ENCODE data around the gene ANGEL2.

Gene ANGEL2

GRCh38 chr1:212950243-212951125, 65.2 kb downstream of the ANGEL2 start, which contains the start of gene VASH2:
Gene VASH2, plus strand, starts transcription at chr1:212950541. Its CDS starts 1,002 bp downstream, at chr1:212951543.
- Histone ChIP-seq H3K23ac (ENCODE audit: low read depth, low read length, poor library complexity) (peak within 1 kb of the TSS; percentile 83), H4K91ac (ENCODE audit: low read depth, low read length, poor library complexity) (peak within 1 kb of the TSS; percentile 83), H3K27me3 (ENCODE audit: control insufficient read depth in 3 of 3, insufficient read depth in 3 of 3, low read depth in 1 of 3, low read length in 3 of 3) (peaks cover 0 to 15% (median 14%) of the 10 kb centered on the region in 3 experiments), H3K9ac (ENCODE audit: low read depth, low read length, poor library complexity) (peak within 1 kb of the TSS; percentile 84), H2BK12ac (ENCODE audit: low read length) (no peak within 1 kb of the TSS), H3K14ac (ENCODE audit: low read length) (peak within 1 kb of the TSS; percentile 92), H2BK5ac (ENCODE audit: low read length) (peak within 1 kb of the TSS; percentile 10), H2BK15ac (ENCODE audit: low read length) (peak within 1 kb of the TSS; percentile 22), H3K4ac (ENCODE audit: low read length) (peak within 1 kb of the TSS; percentile 30), H3K36me3 (replicated peaks in 1 of 2; ENCODE audit: control insufficient read depth in 2 of 2, insufficient read depth in 2 of 2, low read length in 2 of 2) (no peaks in the 10 kb centered on the region), H3K9me3 (replicated peaks in 1 of 2; ENCODE audit: control insufficient read depth in 2 of 2, insufficient read depth in 1 of 2, low read depth in 1 of 2, low read length in 2 of 2) (peaks cover 0 to 2% of the 10 kb centered on the region in 2 donors), H3K27ac (replicated peaks; ENCODE audit: low read length) (no peak within 1 kb of the TSS), H4K8ac (ENCODE audit: low read depth, low read length) (no peak within 1 kb of the TSS), H3K4me3 (ENCODE audit: low read length in 2 of 2) (peak within 1 kb of the TSS; percentile 60 to 90), H3K4me2 (ENCODE audit: insufficient read depth, low read length, poor library complexity, severe bottlenecking) (peak within 1 kb of the TSS; percentile 99), H2AK5ac (ENCODE audit: low read depth, low read length) (peak within 1 kb of the TSS; percentile 20), H3K18ac (ENCODE audit: low read length) (peak within 1 kb of the TSS; percentile 95), H2BK120ac (ENCODE audit: low read depth, low read length) (peak within 1 kb of the TSS; percentile 4), H2AFZ (ENCODE audit: low read length) (peak within 1 kb of the TSS; percentile 99), H3K79me1 (ENCODE audit: low read depth, low read length) (no peaks in the 10 kb centered on the region), H3K4me1 (ENCODE audit: control insufficient read depth in 2 of 2, insufficient read depth in 1 of 2, low read depth in 1 of 2, low read length in 2 of 2) (peaks cover 5 to 6% of the 10 kb centered on the region in 2 donors)
- peak; percentile 82 for DNase-seq (ENCODE audit: low spot score)
- no CpG with 5 or more reads among the region's 61 CpGs for WGBS, 2 donors (ENCODE audit: extremely low coverage in 2 of 2, insufficient read length in 2 of 2, insufficient replicate concordance in 1 of 2)

- Histone ChIP-seq H3K36me3 (replicated peaks in 1 of 2; ENCODE audit: control insufficient read depth in 2 of 2, insufficient read depth in 2 of 2, low read length in 2 of 2) (no peaks in the 10 kb centered on the region), H3K9me3 (replicated peaks in 1 of 2; ENCODE audit: control insufficient read depth in 2 of 2, insufficient read depth in 1 of 2, low read depth in 1 of 2, low read length in 2 of 2) (peaks cover 0 to 2% of the 10 kb centered on the region in 2 donors), H3K4me3 (ENCODE audit: low read length in 2 of 2) (peak overlapping the region; percentile 60 to 70), H2BK5ac (ENCODE audit: low read length) (peak overlapping the region; percentile 10), H4K91ac (ENCODE audit: low read depth, low read length, poor library complexity) (no peak overlapping the region), H2AFZ (ENCODE audit: low read length) (peak overlapping the region; percentile 99), H2AK5ac (ENCODE audit: low read depth, low read length) (no peak overlapping the region), H3K4ac (ENCODE audit: low read length) (no peak overlapping the region), H3K4me1 (ENCODE audit: control insufficient read depth in 2 of 2, insufficient read depth in 1 of 2, low read depth in 1 of 2, low read length in 2 of 2) (peaks cover 5 to 6% of the 10 kb centered on the region in 2 donors), H3K14ac (ENCODE audit: low read length) (no peak overlapping the region), H4K8ac (ENCODE audit: low read depth, low read length) (no peak overlapping the region), H3K27me3 (ENCODE audit: control insufficient read depth in 3 of 3, insufficient read depth in 3 of 3, low read depth in 1 of 3, low read length in 3 of 3) (peaks cover 0 to 15% (median 14%) of the 10 kb centered on the region in 3 experiments), H3K9ac (ENCODE audit: low read depth, low read length, poor library complexity) (peak overlapping the region; percentile 73), H3K27ac (replicated peaks; ENCODE audit: low read length) (no peak overlapping the region), H3K79me1 (ENCODE audit: low read depth, low read length) (no peaks in the 10 kb centered on the region), H3K23ac (ENCODE audit: low read depth, low read length, poor library complexity) (no peak overlapping the region), H3K18ac (ENCODE audit: low read length) (peak overlapping the region; percentile 93), H2BK15ac (ENCODE audit: low read length) (no peak overlapping the region), H2BK12ac (ENCODE audit: low read length) (no peak overlapping the region), H2BK120ac (ENCODE audit: low read depth, low read length) (no peak overlapping the region), H3K4me2 (ENCODE audit: insufficient read depth, low read length, poor library complexity, severe bottlenecking) (peak overlapping the region; percentile 99)
- no CpG with 5 or more reads among the region's 2 CpGs for WGBS, 2 donors (ENCODE audit: extremely low coverage in 2 of 2, insufficient read length in 2 of 2, insufficient replicate concordance in 1 of 2)
- DNase-seq (ENCODE audit: low spot score) = no peak
Observed at GRCh38 chr1:212949771-212950170, 65.9 kb downstream of the ANGEL2 start.

GRCh38 chr1:212946872-212947271, 68.8 kb downstream of the ANGEL2 start:
- H3K9me3 ChIP-seq (replicated peaks in 1 of 2; ENCODE audit: control insufficient read depth in 2 of 2, insufficient read depth in 1 of 2, low read depth in 1 of 2, low read length in 2 of 2) = peaks cover 0 to 2% of the 10 kb centered on the region in 2 donors
- DNase-seq (ENCODE audit: low spot score) = no peak
- no peaks in the 10 kb centered on the region for H3K36me3 ChIP-seq (replicated peaks in 1 of 2; ENCODE audit: control insufficient read depth in 2 of 2, insufficient read depth in 2 of 2, low read length in 2 of 2)
- no peak overlapping the region for H2BK12ac ChIP-seq (ENCODE audit: low read length)
- H2AFZ ChIP-seq (ENCODE audit: low read length) = no peak overlapping the region
- H3K79me1 ChIP-seq (ENCODE audit: low read depth, low read length) = no peaks in the 10 kb centered on the region
- no peak overlapping the region for H3K9ac ChIP-seq (ENCODE audit: low read depth, low read length, poor library complexity)
- no peak overlapping the region for H4K91ac ChIP-seq (ENCODE audit: low read depth, low read length, poor library complexity)
- H2BK5ac ChIP-seq (ENCODE audit: low read length) = no peak overlapping the region
- no peak overlapping the region for H3K18ac ChIP-seq (ENCODE audit: low read length)
- H3K4ac ChIP-seq (ENCODE audit: low read length) = no peak overlapping the region
- no peak overlapping the region for H2AK5ac ChIP-seq (ENCODE audit: low read depth, low read length)
- no peak overlapping the region for H2BK120ac ChIP-seq (ENCODE audit: low read depth, low read length)
- no peak overlapping the region for H4K8ac ChIP-seq (ENCODE audit: low read depth, low read length)
- no peak overlapping the region for H2BK15ac ChIP-seq (ENCODE audit: low read length)
- no peak overlapping the region for H3K23ac ChIP-seq (ENCODE audit: low read depth, low read length, poor library complexity)
- H3K4me1 ChIP-seq (ENCODE audit: control insufficient read depth in 2 of 2, insufficient read depth in 1 of 2, low read depth in 1 of 2, low read length in 2 of 2) = peaks cover 5 to 6% of the 10 kb centered on the region in 2 donors
- no peak overlapping the region for H3K14ac ChIP-seq (ENCODE audit: low read length)
- peaks cover 0 to 15% (median 14%) of the 10 kb centered on the region in 3 experiments for H3K27me3 ChIP-seq (ENCODE audit: control insufficient read depth in 3 of 3, insufficient read depth in 3 of 3, low read depth in 1 of 3, low read length in 3 of 3)
- H3K4me3 ChIP-seq (ENCODE audit: low read length in 2 of 2) = no peak overlapping the region
- no peak overlapping the region for H3K27ac ChIP-seq (replicated peaks; ENCODE audit: low read length)
- no peak overlapping the region for H3K4me2 ChIP-seq (ENCODE audit: insufficient read depth, low read length, poor library complexity, severe bottlenecking)

GRCh38 chr1:212945463-212946160, 70.1 kb downstream of the ANGEL2 start:
- Histone ChIP-seq H3K9ac (ENCODE audit: low read depth, low read length, poor library complexity) (no peak overlapping the region), H3K4ac (ENCODE audit: low read length) (no peak overlapping the region), H2AK5ac (ENCODE audit: low read depth, low read length) (no peak overlapping the region), H4K8ac (ENCODE audit: low read depth, low read length) (no peak overlapping the region), H3K14ac (ENCODE audit: low read length) (no peak overlapping the region), H3K4me3 (ENCODE audit: low read length in 2 of 2) (no peak overlapping the region), H3K79me1 (ENCODE audit: low read depth, low read length) (no peaks in the 10 kb centered on the region), H2BK120ac (ENCODE audit: low read depth, low read length) (no peak overlapping the region), H3K23ac (ENCODE audit: low read depth, low read length, poor library complexity) (no peak overlapping the region), H3K9me3 (replicated peaks in 1 of 2; ENCODE audit: control insufficient read depth in 2 of 2, insufficient read depth in 1 of 2, low read depth in 1 of 2, low read length in 2 of 2) (peaks cover 0 to 2% of the 10 kb centered on the region in 2 donors), H3K27me3 (ENCODE audit: control insufficient read depth in 3 of 3, insufficient read depth in 3 of 3, low read depth in 1 of 3, low read length in 3 of 3) (peaks cover 0 to 15% (median 5%) of the 10 kb centered on the region in 3 experiments), H3K36me3 (replicated peaks in 1 of 2; ENCODE audit: control insufficient read depth in 2 of 2, insufficient read depth in 2 of 2, low read length in 2 of 2) (no peaks in the 10 kb centered on the region), H2BK5ac (ENCODE audit: low read length) (no peak overlapping the region), H3K4me1 (ENCODE audit: control insufficient read depth in 2 of 2, insufficient read depth in 1 of 2, low read depth in 1 of 2, low read length in 2 of 2) (peaks cover 0 to 4% of the 10 kb centered on the region in 2 donors), H2BK15ac (ENCODE audit: low read length) (no peak overlapping the region), H3K18ac (ENCODE audit: low read length) (no peak overlapping the region), H4K91ac (ENCODE audit: low read depth, low read length, poor library complexity) (no peak overlapping the region), H3K4me2 (ENCODE audit: insufficient read depth, low read length, poor library complexity, severe bottlenecking) (no peak overlapping the region), H2BK12ac (ENCODE audit: low read length) (no peak overlapping the region), H2AFZ (ENCODE audit: low read length) (no peak overlapping the region), H3K27ac (replicated peaks; ENCODE audit: low read length) (no peak overlapping the region)
- whole genome bisulfite sequencing, 2 donors (ENCODE audit: extremely low coverage in 2 of 2, insufficient read length in 2 of 2, insufficient replicate concordance in 1 of 2) = no CpG with 5 or more reads among the region's 4 CpGs
- DNase-seq (ENCODE audit: low spot score) = no peak

Measured in neuronal stem cell (in vitro differentiated cells).